ENCODE data around the gene NUDCD2.

NUDCD2 gene, protein sequence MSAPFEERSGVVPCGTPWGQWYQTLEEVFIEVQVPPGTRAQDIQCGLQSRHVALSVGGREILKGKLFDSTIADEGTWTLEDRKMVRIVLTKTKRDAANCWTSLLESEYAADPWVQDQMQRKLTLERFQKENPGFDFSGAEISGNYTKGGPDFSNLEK

DNA sequence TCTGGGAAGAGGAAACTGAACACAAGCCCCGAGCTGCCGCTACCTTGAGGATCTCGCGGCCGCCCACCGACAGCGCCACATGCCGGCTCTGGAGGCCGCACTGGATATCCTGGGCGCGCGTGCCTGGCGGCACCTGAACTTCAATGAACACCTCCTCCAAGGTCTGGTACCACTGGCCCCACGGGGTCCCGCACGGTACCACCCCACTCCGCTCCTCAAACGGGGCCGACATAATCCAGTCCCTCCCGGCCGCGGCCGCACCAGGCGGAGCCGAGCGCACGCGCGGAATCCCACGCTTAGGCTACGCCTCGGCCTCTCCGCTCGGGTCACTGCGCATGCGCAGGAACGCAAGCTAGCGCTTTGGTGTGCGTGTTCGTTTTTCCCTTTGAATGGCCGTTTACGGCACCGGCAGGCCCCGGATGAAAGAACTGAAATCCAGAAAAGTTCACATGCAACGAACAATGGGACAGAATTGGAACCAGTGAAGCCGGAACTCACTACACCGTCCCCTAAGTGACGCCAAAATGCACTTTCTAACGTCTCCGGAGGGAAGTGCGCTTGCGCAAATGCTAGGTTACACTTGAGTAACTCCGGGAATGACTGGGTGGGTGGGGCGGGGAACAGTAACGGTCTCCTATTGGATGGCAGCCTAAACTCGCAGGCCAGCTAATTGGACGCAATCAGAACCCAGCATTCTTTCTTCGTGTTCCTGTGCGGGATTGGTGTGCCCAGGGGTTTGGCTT lies at the start of gene NUDCD2:
TSS of gene NUDCD2 (minus strand) at position 284 of the 743 bp plus-strand sequence. CDS start at position 232, 52 bp downstream.
- Histone ChIP-seq H3K27ac (peak within 1 kb of the TSS; percentile 35 to 99 (median 94)), H3K4me3 (peak within 1 kb of the TSS; percentile 46 to 86 (median 74))

DNA sequence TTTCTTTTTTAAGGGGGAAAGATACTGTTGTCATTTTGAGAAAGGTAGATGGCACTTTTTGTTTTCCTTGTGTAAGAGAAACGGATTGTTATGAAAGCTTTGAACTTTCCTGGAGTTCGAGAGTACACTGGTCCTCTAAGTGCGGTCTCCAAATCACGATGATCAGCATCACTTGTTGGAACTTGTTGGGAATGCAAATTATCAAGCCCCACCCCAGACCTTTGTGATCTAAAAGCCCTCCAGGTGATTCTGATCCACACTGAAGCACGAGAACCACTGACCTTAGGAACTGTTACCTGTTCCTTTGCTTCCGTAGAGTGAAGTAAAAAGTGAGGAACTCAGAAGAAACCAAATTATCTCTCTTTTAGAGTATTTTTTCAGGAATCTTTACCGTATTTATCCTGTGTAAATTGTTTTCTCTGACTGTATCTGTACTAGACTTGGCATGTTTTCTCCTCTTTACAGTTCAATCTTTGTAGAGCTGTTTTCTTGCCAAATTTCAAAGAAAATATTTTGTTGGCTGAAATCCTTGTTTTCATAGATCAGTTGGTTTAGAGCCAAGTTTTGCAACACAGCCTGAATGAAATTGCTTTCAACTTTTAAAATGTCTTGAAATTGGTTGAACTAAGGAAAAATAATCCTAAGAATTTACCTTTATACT lies 49.5 kb upstream of the NUDCD2 start:
- H3K4me3 ChIP-seq: peak overlapping the region in 4 of 7 experiments; percentile 5 to 27 (median 12)
- H3K27ac ChIP-seq: peak overlapping the region in 16 of 21 experiments; percentile 8 to 99 (median 66)

DNA sequence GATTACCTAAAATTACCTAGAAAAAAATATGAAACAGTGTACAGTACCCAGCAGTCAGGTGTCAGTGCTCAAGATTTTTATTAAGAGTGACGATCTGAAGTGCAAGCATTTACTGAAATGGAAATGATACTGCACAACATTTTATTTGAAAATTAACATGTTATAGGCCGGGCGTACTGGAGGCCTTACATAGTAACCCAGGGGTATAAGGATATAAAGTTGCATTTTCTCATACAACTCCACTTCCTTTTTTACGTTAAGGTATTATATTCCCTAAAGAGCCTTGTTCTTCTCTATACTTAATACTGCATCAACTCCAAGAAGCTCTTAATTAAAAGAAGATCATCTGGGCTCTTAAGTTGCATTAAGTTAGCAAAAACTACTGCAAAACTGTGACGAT lies 48.9 kb upstream of the NUDCD2 start:
- H3K4me3 ChIP-seq: peak overlapping the region in 4 of 7 experiments; percentile 5 to 27 (median 12)
- H3K27ac ChIP-seq: peak overlapping the region in 17 of 21 experiments; percentile 14 to 99 (median 65)

DNA sequence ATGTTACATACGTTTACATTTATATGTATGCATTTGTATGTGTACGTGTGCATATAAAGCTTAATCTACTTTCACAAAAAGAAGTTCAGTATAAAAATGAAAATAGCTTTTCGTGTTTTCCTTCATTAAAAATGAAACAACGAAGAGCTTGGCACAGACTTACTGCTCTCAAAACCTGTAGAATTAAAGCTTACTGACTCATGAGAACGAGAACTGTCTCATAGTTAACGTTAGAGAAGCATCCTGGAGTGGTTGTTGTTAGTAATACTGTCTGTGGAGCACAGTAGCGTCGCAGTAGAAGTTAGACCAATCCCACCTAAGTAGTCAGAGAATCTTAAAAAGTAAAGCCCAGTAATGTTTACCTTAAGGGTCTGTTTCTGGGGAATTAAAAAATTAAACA lies 46.8 kb upstream of the NUDCD2 start:
- H3K4me3 ChIP-seq: peak overlapping the region; percentile 65 to 91 (median 78)
- peak overlapping the region in 18 of 21 experiments; percentile 32 to 99 (median 97) for H3K27ac ChIP-seq

DNA sequence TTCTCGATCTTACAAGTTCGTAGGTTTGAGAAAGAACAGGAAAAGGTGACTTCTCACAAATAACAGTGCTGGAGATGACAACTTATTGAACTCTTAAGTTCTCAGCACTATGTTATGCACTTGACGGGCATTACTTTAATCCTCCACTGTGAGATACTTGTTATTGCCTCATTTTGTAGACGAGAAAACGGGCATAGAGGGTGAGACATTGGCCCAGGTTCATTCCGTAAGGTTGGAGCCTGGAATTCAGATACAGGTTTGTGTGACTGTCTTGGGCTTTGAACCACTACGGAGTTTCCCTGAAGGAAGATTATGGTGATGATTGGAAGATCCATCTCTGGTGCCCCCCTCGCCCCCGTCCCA lies 46.2 kb upstream of the NUDCD2 start:
- peak overlapping the region; percentile 65 to 91 (median 78) for H3K4me3 ChIP-seq
- peak overlapping the region in 20 of 21 experiments; percentile 91 to 99 (median 97) for H3K27ac ChIP-seq

DNA sequence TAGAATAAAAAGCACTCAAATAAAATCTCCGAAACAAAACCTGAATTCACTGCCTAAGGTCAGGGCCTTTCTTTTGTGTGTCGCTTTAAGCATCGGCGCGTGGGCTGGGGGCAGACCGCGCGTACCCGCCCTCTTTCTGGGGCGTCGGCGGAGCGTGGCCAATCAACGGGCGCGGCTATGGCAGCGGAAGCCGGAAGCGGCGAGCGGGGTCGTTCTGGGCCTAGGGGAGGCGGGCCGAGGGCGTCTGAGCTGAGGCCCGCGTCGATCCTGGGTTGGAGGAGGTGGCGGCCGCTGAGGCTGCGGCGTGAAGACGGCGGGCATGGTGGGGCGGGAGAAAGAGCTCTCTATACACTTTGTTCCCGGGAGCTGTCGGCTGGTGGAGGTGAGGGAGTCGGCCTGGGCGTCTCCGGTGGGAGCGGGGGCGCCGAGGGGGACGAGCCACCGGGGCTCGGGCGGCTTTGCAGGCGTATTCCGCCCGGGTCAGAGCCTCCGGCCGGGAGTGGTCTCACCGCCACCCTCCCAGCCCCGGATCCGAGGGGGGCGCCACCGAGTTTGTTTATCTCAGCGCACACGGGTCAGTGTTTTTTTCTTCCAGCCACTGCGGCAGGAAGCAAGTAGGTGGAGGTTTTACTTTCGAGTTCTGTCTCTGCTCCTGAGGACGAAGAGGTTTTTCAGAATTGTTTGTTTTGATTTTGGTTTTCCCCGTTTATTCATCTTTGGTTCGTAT lies 45.6 kb upstream of the NUDCD2 start, which contains the start of gene MAT2B:
TSS of gene MAT2B (plus strand) at position 252 of the 727 bp plus-strand sequence. CDS start at position 320, 68 bp downstream.
- peak within 1 kb of the TSS; percentile 85 to 99 (median 97) for H3K27ac ChIP-seq
- peak within 1 kb of the TSS; percentile 65 to 91 (median 78) for H3K4me3 ChIP-seq

DNA sequence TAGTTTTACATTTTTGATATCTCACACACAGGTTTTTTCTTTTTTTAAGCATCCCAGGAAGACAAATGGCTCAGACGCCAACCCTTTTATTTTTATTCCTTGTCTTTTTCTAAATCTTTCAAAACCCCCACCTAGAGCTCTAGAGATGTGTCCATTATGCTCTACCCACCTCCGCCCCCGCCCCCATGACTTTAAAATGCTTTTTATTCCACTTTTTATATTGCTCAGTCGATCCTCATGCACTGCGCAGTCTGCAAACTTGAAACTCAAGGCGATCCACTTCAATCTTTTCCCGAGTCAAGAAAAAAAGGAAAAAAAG lies 45.1 kb upstream of the NUDCD2 start:
- H3K4me3 ChIP-seq: peak overlapping the region; percentile 65 to 91 (median 78)
- peak overlapping the region; percentile 41 to 99 (median 97) for H3K27ac ChIP-seq

DNA sequence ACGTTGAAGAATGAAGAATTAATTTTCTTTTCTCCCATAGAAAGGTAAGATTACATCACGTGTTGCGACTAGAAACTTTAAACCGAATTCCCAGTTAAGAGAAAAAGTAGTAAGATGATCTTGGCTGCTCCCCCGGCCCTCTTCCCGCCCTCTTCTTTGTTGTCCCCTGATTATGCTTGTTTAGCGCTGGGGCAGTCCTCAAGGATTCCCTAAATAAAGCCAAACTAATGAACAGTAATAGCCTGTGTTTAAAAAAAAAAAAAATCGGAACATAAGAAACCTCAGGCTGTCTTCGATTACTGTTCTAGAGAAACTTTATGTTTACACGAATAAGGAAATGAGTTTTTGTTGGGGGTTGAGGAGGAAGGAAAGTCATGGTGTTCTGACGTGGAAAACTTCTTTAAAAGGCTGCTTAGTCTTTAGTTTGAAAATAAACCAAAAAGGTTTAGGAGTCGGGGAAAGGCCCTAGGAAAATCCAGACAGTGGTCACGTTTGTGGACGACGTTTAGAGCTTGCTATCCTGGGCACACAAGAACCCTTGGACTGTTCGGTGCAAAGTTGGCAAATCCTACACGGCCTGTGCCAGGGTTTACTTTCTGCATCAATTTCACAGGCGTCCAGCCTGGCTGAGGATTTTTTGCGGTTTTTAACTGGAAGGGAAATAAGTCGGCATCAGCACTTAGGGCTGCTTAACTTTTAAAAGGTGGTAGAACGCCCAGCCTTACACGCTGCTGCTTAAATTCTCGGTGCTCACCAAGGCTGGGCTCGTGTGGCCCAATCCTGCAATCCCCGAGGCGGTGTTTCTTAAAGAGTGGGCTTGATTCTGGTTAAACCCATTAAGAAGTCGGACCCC lies 44.4 kb upstream of the NUDCD2 start:
- Histone ChIP-seq H3K27ac (peak overlapping the region in 20 of 21 experiments; percentile 91 to 99 (median 97)), H3K4me3 (peak overlapping the region; percentile 65 to 91 (median 78))

DNA sequence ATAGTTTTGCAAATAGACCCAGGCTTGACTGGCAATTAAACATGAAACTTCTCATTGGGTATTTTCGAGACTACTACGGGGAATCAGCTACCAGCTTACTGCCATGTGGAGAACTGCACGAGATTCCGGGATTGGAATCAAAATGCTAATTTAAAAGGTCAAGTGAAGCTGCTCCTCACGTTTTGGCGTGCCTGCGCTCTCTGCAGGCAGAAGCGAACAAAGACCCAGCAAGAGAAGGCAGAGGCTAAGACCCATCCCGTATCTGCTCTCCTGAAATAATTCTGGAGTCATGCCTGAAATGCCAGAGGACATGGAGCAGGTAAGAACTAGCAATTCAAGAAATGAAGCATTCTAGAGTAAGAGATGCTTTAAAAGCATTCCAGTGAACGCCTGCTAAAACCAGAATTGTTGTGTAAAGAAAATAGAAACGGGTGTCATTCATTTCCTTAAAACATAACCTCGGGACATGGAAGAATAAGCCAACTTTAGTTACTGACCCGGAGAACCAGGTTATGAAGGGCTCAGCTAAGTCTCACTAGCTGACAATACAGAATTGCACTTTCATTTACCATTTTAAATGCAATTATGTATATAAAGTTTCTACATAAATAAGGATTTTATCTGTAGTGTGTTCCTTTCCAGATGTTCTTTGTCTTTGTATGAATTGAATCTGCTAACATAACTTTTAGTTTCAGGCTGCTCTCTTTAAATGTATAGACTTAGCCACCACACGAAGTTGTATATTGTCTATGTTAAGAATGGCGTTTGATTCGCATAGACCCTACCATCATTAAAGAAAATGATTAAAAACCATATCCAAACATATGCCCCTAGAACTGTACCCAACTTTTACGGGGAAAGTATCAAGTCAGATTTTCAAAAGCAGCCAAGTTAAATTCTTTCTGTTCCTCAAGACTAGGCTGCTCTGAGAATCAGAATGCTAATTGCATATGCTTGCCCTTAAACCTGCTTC lies 43.5 kb upstream of the NUDCD2 start:
- peak overlapping the region in 20 of 21 experiments; percentile 91 to 99 (median 97) for H3K27ac ChIP-seq
- peak overlapping the region; percentile 65 to 91 (median 78) for H3K4me3 ChIP-seq

DNA sequence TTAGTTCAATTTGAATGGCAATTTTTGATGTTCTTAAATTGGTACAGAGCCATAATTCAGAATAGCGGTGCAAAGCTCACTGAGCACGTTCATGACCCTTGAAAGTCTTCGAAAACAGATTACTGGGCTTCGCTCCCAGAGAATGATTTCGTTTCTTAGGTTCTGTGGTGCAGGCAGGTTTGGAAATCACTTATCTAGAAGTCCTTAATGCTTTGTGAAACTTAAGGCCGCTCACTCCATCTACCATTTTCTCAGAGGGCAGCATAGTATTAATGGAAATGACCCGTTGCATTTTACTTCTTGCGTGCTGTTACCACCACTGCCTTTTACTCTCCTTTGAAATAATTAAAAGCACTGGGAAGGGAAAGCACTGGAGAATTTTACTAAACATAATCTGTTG lies 42.6 kb upstream of the NUDCD2 start:
- peak overlapping the region in 5 of 7 experiments; percentile 66 to 91 (median 79) for H3K4me3 ChIP-seq
- peak overlapping the region in 19 of 21 experiments; percentile 91 to 99 (median 97) for H3K27ac ChIP-seq

DNA sequence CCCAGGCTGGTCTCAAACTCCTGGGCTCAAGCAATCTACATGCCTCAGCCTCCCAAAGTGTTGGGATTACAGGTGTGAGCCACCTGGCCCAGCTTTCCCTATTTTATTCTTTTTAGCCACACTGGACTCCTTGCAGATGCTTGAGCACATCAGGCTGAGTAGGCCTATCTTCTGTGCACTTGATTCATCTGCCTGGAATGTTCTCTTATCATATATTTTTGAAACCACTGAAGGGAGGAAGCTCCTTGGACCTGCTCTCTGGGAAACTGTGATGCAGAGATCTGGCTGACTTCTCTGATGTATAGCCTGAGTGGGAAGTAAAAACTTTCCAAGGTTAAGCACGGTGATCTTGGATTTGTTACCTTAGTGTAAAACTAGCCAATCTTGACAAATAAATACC lies 39.0 kb upstream of the NUDCD2 start:
- Histone ChIP-seq H3K27ac (no peak overlapping the region), H3K4me3 (no peak overlapping the region)

DNA sequence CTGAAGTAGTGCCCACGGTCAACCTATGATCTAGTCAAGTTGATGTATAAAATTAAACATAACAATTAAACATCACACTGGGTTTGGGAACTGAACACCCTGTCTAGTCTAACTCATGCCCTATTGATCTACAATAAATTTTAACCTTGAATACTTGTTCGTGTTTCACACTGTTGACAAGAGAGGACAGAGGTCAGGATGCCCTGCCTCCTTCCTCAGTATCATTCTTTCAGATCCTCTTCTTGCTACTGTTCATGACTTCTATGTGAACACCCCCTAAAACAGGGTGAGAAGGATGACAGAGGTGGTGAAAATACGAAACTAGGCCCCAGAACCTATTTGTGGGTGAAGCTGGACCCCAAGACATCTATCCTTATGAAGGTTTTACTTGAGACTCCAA lies 37.4 kb upstream of the NUDCD2 start:
- Histone ChIP-seq H3K27ac (no peak overlapping the region), H3K4me3 (no peak overlapping the region)

DNA sequence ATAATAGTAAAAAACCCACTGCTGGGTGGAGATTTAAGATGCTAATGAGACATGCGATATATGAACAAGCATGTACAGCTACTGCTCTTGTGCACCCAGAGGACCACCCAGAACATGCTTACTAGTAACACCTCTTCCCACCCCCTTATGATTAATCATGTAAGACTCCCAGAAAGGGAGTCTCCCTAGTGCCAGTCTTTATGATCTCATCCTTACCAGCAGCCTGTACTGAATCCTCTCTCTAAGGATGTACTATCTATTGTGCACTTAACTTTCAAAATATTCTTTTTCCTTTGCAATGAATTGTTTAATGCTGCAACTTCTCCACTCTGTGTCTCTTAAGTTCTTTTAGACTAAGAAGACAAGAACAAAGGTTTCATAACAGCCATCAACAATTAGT lies 36.4 kb upstream of the NUDCD2 start:
- Histone ChIP-seq H3K4me3 (no peak overlapping the region), H3K27ac (no peak overlapping the region)

DNA sequence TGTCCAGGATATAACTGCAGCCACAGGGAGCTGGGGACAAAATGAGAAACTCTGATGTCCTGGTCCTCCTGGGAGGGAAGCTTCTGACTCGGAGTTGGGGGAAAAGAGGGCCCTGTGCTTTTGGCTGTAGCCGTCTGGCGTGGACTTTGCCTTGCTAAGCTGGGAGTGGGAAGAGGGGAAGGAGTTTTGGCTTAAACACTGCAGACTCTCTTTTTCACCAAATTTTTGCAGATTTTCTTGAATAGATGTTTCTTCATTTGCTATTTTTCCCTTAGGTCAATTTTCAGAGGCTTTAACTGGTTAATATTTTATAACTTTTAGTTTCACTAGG lies 29.8 kb upstream of the NUDCD2 start:
- no peak overlapping the region for H3K27ac ChIP-seq
- H3K4me3 ChIP-seq: no peak overlapping the region

DNA sequence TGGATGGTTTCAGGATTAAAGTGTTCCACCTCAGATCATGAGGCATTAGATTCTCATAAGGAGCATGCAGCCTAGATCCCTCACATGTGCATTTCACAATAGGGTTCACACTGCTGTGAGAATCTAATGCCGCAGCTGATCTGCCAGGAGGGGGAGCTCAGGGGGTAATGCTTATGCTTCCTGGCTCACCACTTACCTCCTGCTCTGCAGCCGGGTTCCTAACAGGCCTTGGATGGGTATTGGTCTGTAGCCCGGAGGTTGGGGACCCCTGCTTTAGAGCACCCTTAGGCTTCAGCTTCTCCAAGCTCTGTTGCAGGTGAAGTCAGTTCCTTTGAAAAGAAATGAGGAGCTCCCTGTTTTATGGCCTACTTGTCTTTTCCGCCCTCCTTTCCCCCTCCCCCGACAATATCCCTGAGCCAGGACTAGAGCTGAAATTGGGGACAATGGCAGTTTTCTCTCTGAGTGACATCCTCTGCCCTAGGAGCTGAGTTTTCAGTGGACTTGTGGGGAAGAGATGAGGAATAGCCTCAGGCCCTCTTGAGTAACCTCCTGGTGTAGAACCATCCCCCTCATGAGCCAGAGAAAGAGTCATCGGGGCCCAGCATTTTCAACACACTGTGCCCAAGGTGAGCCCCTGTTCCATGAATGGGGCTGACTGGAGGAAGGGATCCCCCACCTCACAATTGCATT lies 29.3 kb upstream of the NUDCD2 start:
- Histone ChIP-seq H3K4me3 (no peak overlapping the region), H3K27ac (no peak overlapping the region)

DNA sequence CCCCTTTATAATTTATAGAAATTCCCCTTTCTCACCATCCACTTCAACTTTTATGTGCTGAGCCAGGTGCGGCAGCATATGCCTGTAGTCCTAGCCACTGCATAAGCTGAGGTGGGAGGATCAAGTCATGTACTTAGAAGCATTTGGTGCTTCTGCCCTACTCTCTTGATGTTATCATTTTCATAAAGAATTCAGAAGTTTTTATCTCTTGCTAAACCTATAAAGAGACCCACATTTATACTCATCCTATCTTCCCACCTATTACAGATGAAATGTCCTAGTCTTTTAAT lies 19.0 kb upstream of the NUDCD2 start:
- no peak overlapping the region for H3K27ac ChIP-seq
- H3K4me3 ChIP-seq: no peak overlapping the region

DNA sequence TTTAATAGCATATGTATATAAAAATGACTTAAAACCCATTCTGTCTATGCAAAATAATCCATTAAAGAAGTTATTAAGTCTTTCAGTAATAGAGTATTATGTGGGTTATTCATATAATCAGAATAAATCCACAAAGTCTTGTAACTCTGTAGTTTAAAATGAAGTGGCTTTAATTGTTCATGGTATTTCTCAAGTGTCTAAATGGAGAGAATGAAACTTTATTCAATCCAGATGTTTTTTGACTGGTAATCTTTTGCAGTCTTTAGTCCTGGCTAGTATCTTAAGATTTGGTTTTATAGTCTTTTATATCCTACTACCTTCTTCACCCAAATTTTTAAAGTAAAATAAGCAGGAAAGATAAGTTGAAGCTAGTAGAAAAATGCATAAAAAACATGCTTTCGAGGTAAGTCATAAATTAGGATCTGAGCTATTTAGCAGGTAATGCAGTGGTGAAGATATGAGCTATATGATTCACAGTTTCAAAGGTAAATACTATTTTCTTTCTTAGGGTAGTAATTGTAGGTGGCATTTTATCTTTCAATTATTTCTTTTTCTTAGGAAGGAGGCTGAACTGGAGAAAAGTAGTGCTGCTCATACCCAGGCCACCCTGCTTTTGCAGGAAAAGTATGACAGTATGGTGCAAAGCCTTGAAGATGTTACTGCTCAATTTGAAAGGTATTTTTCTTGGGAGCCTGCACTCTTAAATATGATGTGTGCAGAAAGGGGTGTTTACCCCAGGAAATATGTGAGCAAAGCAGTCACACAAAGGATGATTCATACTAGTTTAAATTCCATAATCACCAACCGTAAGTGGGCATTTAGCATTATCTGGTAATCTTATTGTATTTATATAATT lies 18.5 kb upstream of the NUDCD2 start:
- no peak overlapping the region for H3K27ac ChIP-seq
- no peak overlapping the region for H3K4me3 ChIP-seq
